Measurements from ENCODE around the gene TCF23. TPM values are rescaled to one million over a fixed set of nuclear protein-coding genes. Genes with fewer than 3 reads are reported as not detected.

The TCF23 gene
- total RNA-seq, 8 experiments from 2014 or later: 0.09 to 0.66 (median 0.23) TPM; not detected in 2

- H3K4me1 ChIP-seq (replicated peaks in 1 of 2): peaks cover 7 to 11% of the 10 kb centered on the region in 2 donors
- in situ Hi-C loops (cut with MboI; ENCODE audit: low pct_unique_long_range_greater_than_20kb in 2 of 9, low sequenced_read_pairs in 9 of 9, unreplicated experiment in 9 of 9): no loop called here
- 9 to 90% (median 55%) methylated on average over 2 to 12 of the region's 14 CpGs; no CpG with 5 or more reads in 2 of the 10 experiments for WGBS, 10 experiments
- no peak overlapping the region for H3K27ac ChIP-seq
- peak in 1 of 8 experiments; percentile 2 for ATAC-seq (replicated peaks in 6 of 8)
- H3K4me3 ChIP-seq: peak overlapping the region; percentile 71 to 93 (median 82)
Measured at GRCh38 chr2:27133195-27133875, 15.5 kb upstream of the TCF23 start.

DNA sequence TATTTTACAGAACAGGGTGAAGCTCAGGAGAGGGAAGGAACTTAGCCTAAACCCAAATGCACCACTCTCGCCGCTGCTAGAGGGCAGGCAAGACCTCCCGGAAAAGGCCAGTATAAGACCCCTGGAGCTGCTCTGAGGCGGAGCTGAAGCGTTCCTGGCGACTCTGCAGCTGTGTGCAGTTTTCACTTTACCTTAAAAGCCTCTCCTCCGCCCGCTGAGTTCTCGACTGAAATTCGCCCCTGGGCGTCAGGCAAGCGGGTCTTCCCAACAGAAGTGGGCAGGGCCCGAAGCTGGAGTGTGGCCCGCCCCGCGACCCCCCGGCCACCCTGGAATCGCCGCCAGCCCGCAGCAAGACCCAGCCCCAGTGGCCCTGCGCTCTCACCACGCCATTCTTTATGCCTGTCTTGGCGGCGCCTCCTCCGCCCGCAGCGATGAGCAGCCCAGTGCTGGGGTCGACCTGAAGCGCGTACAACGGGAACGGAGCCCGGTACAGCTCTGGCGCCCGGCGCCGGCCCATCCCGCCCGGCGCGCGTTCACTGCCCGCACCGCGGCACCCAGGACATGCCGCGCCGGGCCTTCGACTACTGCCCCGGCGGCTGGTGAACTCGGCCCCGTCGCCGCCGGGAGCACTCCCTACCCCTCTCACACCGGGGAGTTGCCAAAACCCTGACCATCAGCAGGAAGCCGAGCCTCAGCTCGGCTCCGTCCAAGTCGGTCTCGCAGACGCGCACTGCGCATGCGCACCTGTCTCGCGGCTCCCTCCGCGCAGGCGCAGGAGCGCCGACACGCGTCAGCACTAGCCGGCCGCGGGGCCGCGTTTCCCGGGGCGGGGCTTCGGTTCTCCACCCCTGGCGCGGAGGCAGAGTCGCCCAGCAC, 14.7 kb upstream of the TCF23 start, which contains the start of gene PREB:
Gene PREB (minus strand): TSS at position 732 of the 876 bp plus-strand sequence. CDS start 215 bp downstream, at position 517.
- ATAC-seq (replicated peaks in 6 of 8): peak; percentile 89 to 96 (median 94)
- peak within 1 kb of the TSS; percentile 71 to 93 (median 82) for H3K4me3 ChIP-seq
- WGBS, 10 experiments: 0 to 20% (median 0%) methylated on average over 1 to 25 of the region's 86 CpGs; no CpG with 5 or more reads in 2 of the 10 experiments
- peaks cover 7 to 11% of the 10 kb centered on the region in 2 donors for H3K4me1 ChIP-seq (replicated peaks in 1 of 2)
- in situ Hi-C loops (cut with MboI; ENCODE audit: low pct_unique_long_range_greater_than_20kb in 2 of 9, low sequenced_read_pairs in 9 of 9, unreplicated experiment in 9 of 9): no loop called here
- H3K27ac ChIP-seq: peak within 1 kb of the TSS; percentile 84 to 85

DNA sequence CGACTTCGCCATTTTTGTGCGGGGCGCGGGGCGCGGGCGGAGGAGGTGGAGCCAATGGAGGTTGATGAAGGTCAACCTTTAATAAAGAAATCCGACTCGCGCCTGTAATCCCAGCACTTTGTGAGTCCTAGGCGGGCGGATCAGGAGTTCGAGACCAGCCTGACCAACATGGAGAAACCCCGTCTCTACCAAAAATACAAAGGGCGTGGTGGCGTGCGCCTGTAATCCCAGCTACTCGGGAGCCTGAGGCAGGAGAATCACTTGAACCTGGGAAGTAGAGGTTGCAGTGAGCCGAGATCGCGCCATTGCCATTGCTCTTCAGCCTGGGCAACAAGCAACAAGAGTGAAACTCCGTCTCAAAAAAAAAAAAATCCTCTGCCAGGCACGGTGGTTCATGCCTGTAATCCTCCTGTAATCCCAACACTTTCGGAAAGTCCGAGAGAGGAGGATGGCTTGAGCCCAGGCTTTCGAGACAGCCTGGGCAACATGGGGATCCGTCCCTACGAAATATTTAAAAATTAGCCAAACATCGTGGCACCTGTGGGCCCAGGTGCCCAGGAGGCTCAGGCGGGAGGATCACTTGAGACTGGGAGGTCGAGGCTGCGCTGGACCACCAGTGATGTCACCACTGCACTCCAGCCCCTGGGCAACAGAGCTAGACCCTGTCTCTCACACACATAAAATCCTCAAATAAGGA, 13.9 kb upstream of the TCF23 start:
- Histone ChIP-seq H3K4me1 (replicated peaks in 1 of 2) (peaks cover 7 to 11% of the 10 kb centered on the region in 2 donors), H3K27ac (peak overlapping the region; percentile 10 to 34), H3K4me3 (peak overlapping the region in 2 of 5 donors; percentile 88 to 93)
- WGBS, 10 experiments: 33 to 100% (median 80%) methylated on average over 1 to 22 of the region's 33 CpGs; no CpG with 5 or more reads in 3 of the 10 experiments
- no peak for ATAC-seq (replicated peaks in 6 of 8)
- in situ Hi-C loops (cut with MboI; ENCODE audit: low pct_unique_long_range_greater_than_20kb in 2 of 9, low sequenced_read_pairs in 9 of 9, unreplicated experiment in 9 of 9): no loop called here

DNA sequence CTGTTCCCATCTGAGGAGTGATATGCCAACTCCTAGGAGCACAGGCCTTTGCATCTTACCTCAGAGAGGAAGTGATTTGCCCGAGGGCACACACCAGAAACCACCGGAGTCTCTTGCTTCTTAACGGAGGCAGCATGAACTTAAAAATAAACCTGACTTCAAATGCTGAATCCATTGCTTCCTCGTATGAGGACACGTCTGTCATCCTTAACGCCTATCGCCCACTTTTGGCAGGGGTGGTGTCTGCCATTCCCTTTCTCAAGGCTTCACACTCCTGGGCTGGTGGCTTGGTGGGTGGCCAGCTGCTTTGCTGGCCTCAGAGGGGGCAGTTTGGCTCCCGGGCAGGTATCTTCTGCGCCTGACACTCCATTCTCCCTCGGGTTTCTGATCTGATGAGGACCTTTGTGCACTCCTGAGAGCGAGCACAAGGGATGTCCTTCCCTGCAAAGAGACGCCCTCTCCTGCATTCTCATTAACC, 13.3 kb upstream of the TCF23 start:
- Histone ChIP-seq H3K4me3 (no peak overlapping the region), H3K27ac (no peak overlapping the region), H3K4me1 (replicated peaks in 1 of 2) (peaks cover 7 to 11% of the 10 kb centered on the region in 2 donors)
- no peak for ATAC-seq (replicated peaks in 6 of 8)
- 80 to 100% (median 92%) methylated on average over 1 to 5 of the region's 12 CpGs; no CpG with 5 or more reads in 4 of the 10 experiments for WGBS, 10 experiments
- in situ Hi-C loops (cut with MboI; ENCODE audit: low pct_unique_long_range_greater_than_20kb in 2 of 9, low sequenced_read_pairs in 9 of 9, unreplicated experiment in 9 of 9): no loop called here

DNA sequence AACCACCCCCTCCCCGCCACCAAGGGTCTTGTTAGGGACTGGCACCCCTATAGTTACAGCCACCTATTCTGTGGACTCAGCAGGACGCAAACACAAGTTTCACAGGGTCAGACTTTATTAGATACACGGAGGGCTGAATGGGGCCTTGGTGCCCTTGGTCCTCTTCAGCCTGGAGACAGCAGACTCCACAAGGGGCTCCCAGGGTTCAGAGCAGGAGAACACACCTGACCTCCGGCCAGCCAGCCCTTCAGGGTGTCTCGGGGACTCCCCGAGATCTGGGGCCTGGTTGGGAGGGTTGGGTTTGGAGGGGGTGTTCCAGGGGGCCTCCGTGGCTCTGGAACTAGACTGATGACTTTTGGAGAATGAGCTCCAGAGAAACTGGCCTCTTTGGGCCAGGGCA, 12.1 kb upstream of the TCF23 start:
- WGBS, 10 experiments: 80% methylated on average over 2 of the region's 7 CpGs; no CpG with 5 or more reads in 9 of the 10 experiments

DNA sequence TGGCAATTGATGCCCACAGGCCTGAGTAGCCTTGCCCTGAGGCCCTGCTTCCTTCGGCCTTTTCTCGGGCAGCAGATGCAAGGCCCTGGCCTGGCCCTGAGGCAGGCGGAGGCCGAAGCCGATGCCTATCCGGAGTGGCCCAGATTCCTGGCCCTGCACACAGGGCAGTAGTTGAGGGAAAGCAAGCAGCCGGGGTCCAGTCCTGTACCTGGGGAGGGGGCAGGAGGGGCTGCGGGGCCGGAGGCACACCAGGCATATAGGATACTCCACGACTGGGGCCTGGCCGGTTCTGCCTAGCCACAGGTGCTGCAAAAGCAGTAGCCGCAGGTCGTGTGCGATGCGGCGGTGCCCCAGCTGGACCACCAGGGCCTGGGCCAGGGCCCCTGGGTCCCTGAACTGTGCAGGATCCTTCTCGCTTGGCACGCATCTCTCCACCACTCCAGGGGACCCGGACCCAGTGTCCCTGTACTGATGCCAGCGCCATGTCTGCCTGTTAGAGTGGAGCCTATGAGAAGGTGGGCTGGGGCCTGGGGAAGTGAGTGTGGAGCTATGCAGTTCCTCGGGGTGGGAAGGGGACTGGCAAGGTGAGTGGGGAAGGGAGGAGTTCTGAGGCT, 11.4 kb upstream of the TCF23 start:
- no peak for ATAC-seq (replicated peaks in 6 of 8)
- no peak overlapping the region for H3K27ac ChIP-seq
- in situ Hi-C loops (cut with MboI; ENCODE audit: low pct_unique_long_range_greater_than_20kb in 2 of 9, low sequenced_read_pairs in 9 of 9, unreplicated experiment in 9 of 9): no loop called here
- no peak overlapping the region for H3K4me3 ChIP-seq
- peaks cover 7 to 11% of the 10 kb centered on the region in 2 donors for H3K4me1 ChIP-seq (replicated peaks in 1 of 2)
- 93 to 100% (median 100%) methylated on average over 3 to 6 of the region's 21 CpGs; no CpG with 5 or more reads in 7 of the 10 experiments for WGBS, 10 experiments

More for the DNA sequence above, 12.1 kb upstream of the TCF23 start:
- ATAC-seq (replicated peaks in 6 of 8): no peak
- no peak overlapping the region for H3K4me3 ChIP-seq
- H3K4me1 ChIP-seq (replicated peaks in 1 of 2): peaks cover 7 to 11% of the 10 kb centered on the region in 2 donors
- in situ Hi-C loops (cut with MboI; ENCODE audit: low pct_unique_long_range_greater_than_20kb in 2 of 9, low sequenced_read_pairs in 9 of 9, unreplicated experiment in 9 of 9): no loop called here
- no peak overlapping the region for H3K27ac ChIP-seq

DNA sequence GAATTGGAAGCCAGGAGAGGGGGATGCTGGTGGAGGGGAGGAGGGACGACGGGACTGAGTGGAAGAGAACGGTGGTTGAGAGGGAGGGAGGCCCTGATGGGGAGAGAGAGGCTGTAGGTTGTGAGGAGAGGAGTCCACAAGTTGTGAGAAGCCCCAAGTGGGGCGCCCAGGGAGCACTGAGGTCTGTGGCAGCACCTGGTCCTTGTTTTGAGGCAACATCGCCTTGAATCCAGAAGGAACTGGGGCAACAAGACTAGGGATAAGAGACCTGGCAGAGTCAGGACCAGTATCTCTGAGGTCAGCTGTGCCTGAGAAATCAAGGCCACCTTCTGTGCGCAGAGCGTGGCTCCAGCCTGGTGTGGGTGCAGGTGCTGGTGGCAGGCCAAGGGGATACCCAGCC, 10.7 kb upstream of the TCF23 start:
- 35 to 100% (median 80%) methylated on average over 1 to 3 of the region's 7 CpGs; no CpG with 5 or more reads in 5 of the 10 experiments for WGBS, 10 experiments
- no peak for ATAC-seq (replicated peaks in 6 of 8)

DNA sequence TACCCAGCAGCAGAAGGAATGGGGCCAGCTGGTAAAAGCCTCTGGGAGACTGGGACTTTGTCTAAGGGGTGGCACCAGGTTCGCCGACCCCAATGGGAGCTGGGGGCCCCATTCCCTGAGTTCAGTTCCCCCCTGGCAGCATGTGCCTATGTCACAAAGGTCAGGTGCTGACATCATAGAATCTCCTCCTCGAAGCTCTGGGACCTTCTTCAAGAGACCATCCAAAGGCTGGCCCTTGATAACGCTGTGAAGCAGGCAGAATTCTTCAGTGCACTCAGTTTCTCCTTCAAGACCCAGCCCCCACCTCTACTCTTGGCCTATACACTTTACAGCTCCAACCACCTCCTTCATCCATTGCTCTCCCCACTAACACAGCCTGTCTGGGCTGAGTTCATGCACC, 9.5 kb upstream of the TCF23 start, which contains the start of gene PRR30:
Gene PRR30 (minus strand): TSS at position 101 of the 400 bp plus-strand sequence. CDS start 1,081 bp downstream, outside the sequence.
- Histone ChIP-seq H3K4me3 (no peak within 1 kb of the TSS), H3K27ac (no peak within 1 kb of the TSS), H3K4me1 (replicated peaks in 1 of 2) (peaks cover 0 to 2% of the 10 kb centered on the region in 2 donors)
- WGBS, 10 experiments: 69 to 100% (median 80%) methylated on average over 1 to 2 of the region's 4 CpGs; no CpG with 5 or more reads in 5 of the 10 experiments
- in situ Hi-C loops (cut with MboI; ENCODE audit: low pct_unique_long_range_greater_than_20kb in 2 of 9, low sequenced_read_pairs in 9 of 9, unreplicated experiment in 9 of 9): no loop called here
- no peak for ATAC-seq (replicated peaks in 6 of 8)

More for the DNA sequence above, 10.7 kb upstream of the TCF23 start:
- Histone ChIP-seq H3K4me3 (no peak overlapping the region), H3K27ac (no peak overlapping the region), H3K4me1 (replicated peaks in 1 of 2) (peaks cover 5 to 9% of the 10 kb centered on the region in 2 donors)
- in situ Hi-C loops (cut with MboI; ENCODE audit: low pct_unique_long_range_greater_than_20kb in 2 of 9, low sequenced_read_pairs in 9 of 9, unreplicated experiment in 9 of 9): no loop called here

DNA sequence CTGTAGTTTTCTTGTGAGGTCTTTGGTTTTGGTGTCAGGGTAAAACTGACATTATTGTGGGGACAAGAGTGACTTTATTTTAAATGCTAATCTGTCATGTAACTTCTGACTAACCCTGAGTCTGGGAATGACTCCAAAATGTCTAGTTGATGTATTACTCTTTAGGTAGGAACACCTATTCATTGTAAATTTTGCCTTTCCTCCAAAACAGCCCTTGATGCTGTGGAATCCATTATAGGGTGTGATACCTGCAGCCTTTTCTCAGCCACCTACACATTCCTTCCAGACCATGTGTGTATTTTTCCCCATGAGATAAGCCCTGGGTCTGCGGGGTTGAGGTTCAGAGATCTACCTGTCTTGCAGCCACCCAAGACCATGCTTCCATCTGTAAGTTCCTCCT, 5.5 kb upstream of the TCF23 start:
- H3K27ac ChIP-seq: no peak overlapping the region
- no peak overlapping the region for H3K4me3 ChIP-seq
- in situ Hi-C loops (cut with MboI; ENCODE audit: low pct_unique_long_range_greater_than_20kb in 2 of 9, low sequenced_read_pairs in 9 of 9, unreplicated experiment in 9 of 9): no loop called here
- no peaks in the 10 kb centered on the region for H3K4me1 ChIP-seq (replicated peaks in 1 of 2)
- ATAC-seq (replicated peaks in 6 of 8): no peak
- 78 to 100% (median 88%) methylated on average over 1 of the region's 1 CpG; no CpG with 5 or more reads in 5 of the 10 experiments for WGBS, 10 experiments

DNA sequence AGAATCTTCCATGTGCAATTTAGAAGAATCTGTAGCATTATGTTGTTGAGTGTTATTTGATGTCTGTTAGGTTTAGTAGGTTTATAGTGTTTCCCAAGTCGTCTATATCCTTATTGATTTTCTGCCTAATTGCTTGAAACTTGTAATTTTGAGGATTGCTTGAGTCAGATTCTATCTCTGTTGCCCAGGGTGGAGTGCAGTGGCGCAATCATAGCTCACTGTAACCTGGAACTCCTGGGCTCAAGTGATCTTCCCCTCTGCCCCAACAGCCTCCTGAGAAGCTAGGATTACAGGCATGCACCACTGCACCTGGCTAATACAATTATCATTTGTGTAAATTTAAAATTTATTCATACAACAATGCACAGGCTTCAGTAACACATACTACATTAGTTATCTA, 3.1 kb upstream of the TCF23 start:
- Histone ChIP-seq H3K4me1 (replicated peaks in 1 of 2) (no peaks in the 10 kb centered on the region), H3K4me3 (no peak overlapping the region), H3K27ac (no peak overlapping the region)
- no peak for ATAC-seq (replicated peaks in 6 of 8)
- WGBS, 10 experiments: 14 to 100% (median 60%) methylated on average over 1 to 2 of the region's 2 CpGs; no CpG with 5 or more reads in 3 of the 10 experiments
- in situ Hi-C loops (cut with MboI; ENCODE audit: low pct_unique_long_range_greater_than_20kb in 2 of 9, low sequenced_read_pairs in 9 of 9, unreplicated experiment in 9 of 9): no loop called here

DNA sequence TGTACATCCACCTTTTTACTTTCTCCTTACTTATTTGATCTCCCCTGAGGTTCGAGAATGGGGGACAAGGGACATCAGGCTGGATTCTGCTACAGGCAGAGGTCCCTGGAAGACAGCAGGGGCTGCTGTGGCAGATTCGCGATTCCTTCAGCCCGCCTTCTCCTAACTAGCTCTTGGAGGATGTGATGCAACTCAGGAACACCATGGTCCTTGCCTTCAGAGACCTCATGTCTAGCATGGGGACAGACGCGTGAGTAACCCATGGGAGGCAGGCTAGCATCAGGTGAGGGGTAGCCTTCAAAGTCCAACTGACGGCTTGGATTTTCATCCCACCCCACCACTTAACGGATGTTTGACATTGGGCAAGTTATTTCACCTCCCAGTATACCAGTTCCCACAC, 869 bp upstream of the TCF23 start:
- H3K4me3 ChIP-seq: no peak overlapping the region
- no peak overlapping the region for H3K27ac ChIP-seq
- WGBS, 10 experiments: 20 to 100% (median 88%) methylated on average over 1 to 8 of the region's 8 CpGs; no CpG with 5 or more reads in 3 of the 10 experiments
- ATAC-seq (replicated peaks in 6 of 8): no peak
- H3K4me1 ChIP-seq (replicated peaks in 1 of 2): no peaks in the 10 kb centered on the region
- in situ Hi-C loops (cut with MboI; ENCODE audit: low pct_unique_long_range_greater_than_20kb in 2 of 9, low sequenced_read_pairs in 9 of 9, unreplicated experiment in 9 of 9): no loop called here

Data from motor neuron (in vitro differentiated cells).